WERI-Rb-1 (cell line): ENCODE measurements around the gene AGRN.

Experiments
- DNase-seq: peaks from one replicate; pipeline ENCODE4 v3.0.0-alpha.2; 2020
- H3K27ac ChIP-seq: fragments of 250-450 bp; sonication (Bioruptor Pico); 2 replicates; pipeline ENCODE4 v1.5.1; 2020; ENCODE audit warnings: mild to moderate bottlenecking, moderate library complexity
- H3K27me3 ChIP-seq: fragments of 250-450 bp; sonication (Bioruptor Pico); 2 replicates; pipeline ENCODE4 v1.5.1; 2021; ENCODE audit warnings: mild to moderate bottlenecking, low read depth, moderate library complexity; ENCODE audit not compliant: insufficient read depth, severe bottlenecking
- H3K36me3 ChIP-seq: fragments of 250-450 bp; sonication (Bioruptor Pico); 2 replicates; pipeline ENCODE4 v1.5.1; 2020; ENCODE audit warnings: mild to moderate bottlenecking, moderate library complexity
- H3K4me3 ChIP-seq: 2 replicates; pipeline ENCODE4 v1.5.1; 2011; ENCODE audit warnings: low read depth, mild to moderate bottlenecking, control low read depth, low read length
- H3K9me3 ChIP-seq: fragments of 250-450 bp; sonication (Bioruptor Pico); 2 replicates; pipeline ENCODE4 v1.5.1; 2021; ENCODE audit warnings: mild to moderate bottlenecking, moderate library complexity; ENCODE audit not compliant: severe bottlenecking
- CTCF ChIP-seq: IDR thresholded peaks from 2 replicates; pipeline ENCODE4 v1.5.1; 2011; ENCODE audit warnings: low read depth, mild to moderate bottlenecking, control low read depth, inconsistent platforms, low read length

AGRN gene

GRCh38 chr1:995665-996633 is 24.0 kb upstream of the AGRN start:
- peak; percentile 7 for DNase-seq
- peaks cover 12% of the 10 kb centered on the region for H3K36me3 ChIP-seq
- no peaks in the 10 kb centered on the region for H3K27me3 ChIP-seq
- no peak overlapping the region for H3K27ac ChIP-seq
- no peak overlapping the region for H3K4me3 ChIP-seq
- no peak for TF ChIP-seq CTCF
- peaks cover 3% of the 10 kb centered on the region for H3K9me3 ChIP-seq

- Histone ChIP-seq H3K27me3 (no peaks in the 10 kb centered on the region), H3K9me3 (no peaks in the 10 kb centered on the region), H3K36me3 (peaks cover 12% of the 10 kb centered on the region), H3K4me3 (no peak overlapping the region), H3K27ac (peak overlapping the region; percentile 55)
- peak; percentile 37 for DNase-seq
- no peak for TF ChIP-seq CTCF
These were observed 22.8 kb upstream of the AGRN start for GRCh38 chr1:996851-997712.

- H3K27me3 ChIP-seq, result no peaks in the 10 kb centered on the region
- no peak overlapping the region for H3K4me3 ChIP-seq
- H3K36me3 ChIP-seq, result peaks cover 12% of the 10 kb centered on the region
- no peak for TF ChIP-seq CTCF
- H3K27ac ChIP-seq, result peak overlapping the region; percentile 55
- DNase-seq, result no peak
- no peaks in the 10 kb centered on the region for H3K9me3 ChIP-seq
These were observed 22.3 kb upstream of the AGRN start for GRCh38 chr1:997713-997992.

- Histone ChIP-seq H3K27ac (peak overlapping the region; percentile 99), H3K4me3 (peak overlapping the region; percentile 81), H3K27me3 (no peaks in the 10 kb centered on the region)
These were observed 21.8 kb upstream of the AGRN start for GRCh38 chr1:997993-998744.

GRCh38 chr1:998745-998994 is 21.2 kb upstream of the AGRN start:
- TF ChIP-seq CTCF, result no peak
- DNase-seq, result no peak
- Histone ChIP-seq H3K36me3 (peaks cover 12% of the 10 kb centered on the region), H3K9me3 (no peaks in the 10 kb centered on the region), H3K27ac (peak overlapping the region; percentile 99), H3K27me3 (no peaks in the 10 kb centered on the region), H3K4me3 (peak overlapping the region; percentile 81)

More at GRCh38 chr1:997993-998744, 21.8 kb upstream of the AGRN start:
- peaks cover 12% of the 10 kb centered on the region for H3K36me3 ChIP-seq
- DNase-seq, result peak; percentile 58
- 0 out of 2 replicates have a peak, but pooled peaks have one; percentile 5 for TF ChIP-seq CTCF
- no peaks in the 10 kb centered on the region for H3K9me3 ChIP-seq
